ENCODE data around the gene YWHAQ.

The YWHAQ gene

DNA sequence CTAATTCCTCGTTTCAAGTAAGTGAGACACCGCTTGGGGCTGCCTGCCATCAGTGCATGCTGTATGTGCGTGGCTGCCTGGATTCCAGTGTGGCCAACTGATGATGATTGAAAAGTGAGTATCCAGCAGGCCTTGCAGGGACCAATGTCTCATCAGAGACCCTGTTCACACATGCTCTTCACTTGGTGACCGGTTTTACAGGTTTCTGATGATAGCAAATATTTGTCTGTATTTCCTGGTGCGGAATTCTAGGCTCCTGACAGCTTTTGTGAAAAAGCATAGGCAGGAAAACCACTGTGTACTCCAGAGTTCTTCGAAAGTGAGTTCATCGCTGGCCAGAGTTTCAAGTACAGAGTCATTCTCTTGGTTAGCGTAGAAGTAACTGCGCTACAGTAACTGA, 13.8 kb upstream of the YWHAQ start:
- TF ChIP-seq, protein P1, sequence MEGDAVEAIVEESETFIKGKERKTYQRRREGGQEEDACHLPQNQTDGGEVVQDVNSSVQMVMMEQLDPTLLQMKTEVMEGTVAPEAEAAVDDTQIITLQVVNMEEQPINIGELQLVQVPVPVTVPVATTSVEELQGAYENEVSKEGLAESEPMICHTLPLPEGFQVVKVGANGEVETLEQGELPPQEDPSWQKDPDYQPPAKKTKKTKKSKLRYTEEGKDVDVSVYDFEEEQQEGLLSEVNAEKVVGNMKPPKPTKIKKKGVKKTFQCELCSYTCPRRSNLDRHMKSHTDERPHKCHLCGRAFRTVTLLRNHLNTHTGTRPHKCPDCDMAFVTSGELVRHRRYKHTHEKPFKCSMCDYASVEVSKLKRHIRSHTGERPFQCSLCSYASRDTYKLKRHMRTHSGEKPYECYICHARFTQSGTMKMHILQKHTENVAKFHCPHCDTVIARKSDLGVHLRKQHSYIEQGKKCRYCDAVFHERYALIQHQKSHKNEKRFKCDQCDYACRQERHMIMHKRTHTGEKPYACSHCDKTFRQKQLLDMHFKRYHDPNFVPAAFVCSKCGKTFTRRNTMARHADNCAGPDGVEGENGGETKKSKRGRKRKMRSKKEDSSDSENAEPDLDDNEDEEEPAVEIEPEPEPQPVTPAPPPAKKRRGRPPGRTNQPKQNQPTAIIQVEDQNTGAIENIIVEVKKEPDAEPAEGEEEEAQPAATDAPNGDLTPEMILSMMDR (IDR thresholded peaks at IDR 0.05; ENCODE audit: low read depth, low read length) = no peak
- no peak for DNase-seq (ENCODE audit: low read depth in 2 of 2)
- H3K4me3 ChIP-seq (replicated peaks in 1 of 2; ENCODE audit: low read depth in 2 of 2, low read length in 2 of 2) = no peak overlapping the region

DNA sequence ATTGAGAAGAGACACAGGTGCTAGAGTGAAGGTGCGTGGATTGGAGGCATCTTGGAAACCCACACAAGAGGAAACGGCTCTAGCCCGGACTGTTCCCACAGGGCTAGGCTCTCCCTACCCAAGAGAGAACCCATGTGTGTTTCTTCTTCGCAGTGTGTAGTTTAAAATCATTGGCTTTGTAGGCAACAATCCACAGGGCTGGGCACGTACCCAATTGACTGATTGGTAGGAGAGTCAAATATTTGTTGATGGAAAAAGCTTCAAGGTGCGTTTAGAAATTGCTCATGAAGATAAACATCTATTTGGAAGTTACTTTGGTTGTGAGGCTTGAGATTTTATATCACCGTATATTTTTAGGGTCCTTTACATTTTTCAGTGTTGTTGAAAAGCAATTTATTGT, 13.2 kb upstream of the YWHAQ start:
- DNase-seq (ENCODE audit: low read depth in 2 of 2) = no peak
- H3K4me3 ChIP-seq (replicated peaks in 1 of 2; ENCODE audit: low read depth in 2 of 2, low read length in 2 of 2) = no peak overlapping the region
- TF ChIP-seq, protein P1 (IDR thresholded peaks at IDR 0.05; ENCODE audit: low read depth, low read length) = no peak

DNA sequence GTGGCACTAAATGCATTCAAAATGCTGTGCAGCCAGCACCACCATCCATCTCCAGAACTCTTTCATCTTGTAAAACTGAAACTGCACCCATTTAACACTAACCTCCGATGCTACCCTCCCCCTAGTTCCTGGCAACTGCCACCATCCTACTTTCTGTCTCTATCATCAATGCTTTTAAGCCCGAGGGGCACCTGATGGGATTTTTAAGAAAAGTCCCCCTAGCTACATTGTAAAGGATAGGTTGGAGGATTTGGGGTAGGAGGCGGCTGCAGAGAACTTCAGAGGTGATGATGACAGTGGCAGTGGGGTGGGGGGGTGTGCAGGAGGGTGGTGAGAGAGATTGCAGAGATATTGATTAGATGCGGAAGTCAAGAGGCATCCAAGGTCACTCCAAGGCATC, 10.8 kb upstream of the YWHAQ start:
- TF ChIP-seq, protein P1 (IDR thresholded peaks at IDR 0.05; ENCODE audit: low read depth, low read length) = no peak
- H3K4me3 ChIP-seq (replicated peaks in 1 of 2; ENCODE audit: low read depth in 2 of 2, low read length in 2 of 2) = no peak overlapping the region
- no peak for DNase-seq (ENCODE audit: low read depth in 2 of 2)

DNA sequence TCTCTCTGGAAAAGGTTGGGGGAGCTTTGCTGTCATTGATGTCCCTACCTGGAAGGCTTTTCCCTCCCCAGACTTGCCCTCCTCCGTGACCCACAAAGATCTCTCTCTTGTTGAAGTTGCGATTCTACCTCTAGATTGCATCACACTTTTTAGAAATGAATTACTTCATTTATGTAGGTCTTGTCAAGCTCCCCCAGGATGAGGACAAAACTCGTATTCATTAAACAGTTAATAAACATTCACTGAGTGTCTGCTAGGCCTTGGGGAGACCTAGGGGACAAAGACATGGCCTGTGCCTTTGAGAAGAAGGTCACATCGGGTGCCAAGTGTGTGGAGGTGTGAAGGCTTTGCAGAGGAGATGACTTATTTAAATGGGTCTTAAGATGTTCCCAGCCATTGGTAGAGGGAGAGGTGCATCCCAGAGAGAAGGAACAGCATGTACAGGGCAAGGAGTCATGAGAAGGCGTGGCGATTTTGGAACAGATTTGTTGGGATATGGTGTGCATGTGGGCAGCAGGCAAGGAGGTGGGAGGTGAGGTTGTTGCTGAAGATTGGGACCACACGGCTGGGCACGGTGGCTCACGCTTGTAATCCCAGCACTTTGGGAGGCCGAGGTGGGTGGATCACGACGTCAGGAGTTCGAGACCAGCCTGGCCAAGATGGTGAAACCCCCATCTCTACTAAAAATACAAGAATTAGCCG, 9.8 kb upstream of the YWHAQ start:
- no peak for DNase-seq (ENCODE audit: low read depth in 2 of 2)
- no peak overlapping the region for H3K4me3 ChIP-seq (replicated peaks in 1 of 2; ENCODE audit: low read depth in 2 of 2, low read length in 2 of 2)
- TF ChIP-seq, protein P1 (IDR thresholded peaks at IDR 0.05; ENCODE audit: low read depth, low read length) = no peak

DNA sequence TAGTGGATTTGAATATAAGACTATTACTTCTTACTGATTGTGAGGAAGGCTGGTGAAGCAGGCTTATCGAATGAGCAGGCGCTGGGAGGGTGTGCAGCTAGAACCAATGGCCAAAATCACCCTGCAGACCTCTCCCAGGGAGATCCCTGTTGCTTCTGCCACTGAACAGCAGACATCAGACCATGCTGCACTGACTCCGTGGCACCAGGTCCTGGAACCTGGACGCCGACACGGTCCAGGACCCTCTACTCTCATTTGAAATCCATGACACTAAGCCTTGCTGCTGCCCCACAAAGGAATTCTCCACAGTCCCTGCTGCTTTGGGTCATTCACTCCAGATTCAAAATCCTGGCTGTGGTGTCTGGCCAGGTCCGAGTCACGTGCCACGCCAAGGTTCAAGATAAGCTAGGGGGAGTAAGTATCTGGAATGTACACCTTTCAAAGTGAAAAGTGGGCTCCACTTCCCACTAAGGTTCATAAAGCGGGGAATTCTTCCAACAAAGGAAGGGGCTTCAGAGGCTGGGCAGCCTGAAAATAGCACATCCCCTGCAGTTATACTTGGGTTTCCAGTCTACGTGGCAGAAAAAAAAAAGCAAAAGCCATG, 9.0 kb upstream of the YWHAQ start:
- no peak for DNase-seq (ENCODE audit: low read depth in 2 of 2)
- H3K4me3 ChIP-seq (replicated peaks in 1 of 2; ENCODE audit: low read depth in 2 of 2, low read length in 2 of 2) = no peak overlapping the region
- TF ChIP-seq, protein P1 (IDR thresholded peaks at IDR 0.05; ENCODE audit: low read depth, low read length) = no peak

DNA sequence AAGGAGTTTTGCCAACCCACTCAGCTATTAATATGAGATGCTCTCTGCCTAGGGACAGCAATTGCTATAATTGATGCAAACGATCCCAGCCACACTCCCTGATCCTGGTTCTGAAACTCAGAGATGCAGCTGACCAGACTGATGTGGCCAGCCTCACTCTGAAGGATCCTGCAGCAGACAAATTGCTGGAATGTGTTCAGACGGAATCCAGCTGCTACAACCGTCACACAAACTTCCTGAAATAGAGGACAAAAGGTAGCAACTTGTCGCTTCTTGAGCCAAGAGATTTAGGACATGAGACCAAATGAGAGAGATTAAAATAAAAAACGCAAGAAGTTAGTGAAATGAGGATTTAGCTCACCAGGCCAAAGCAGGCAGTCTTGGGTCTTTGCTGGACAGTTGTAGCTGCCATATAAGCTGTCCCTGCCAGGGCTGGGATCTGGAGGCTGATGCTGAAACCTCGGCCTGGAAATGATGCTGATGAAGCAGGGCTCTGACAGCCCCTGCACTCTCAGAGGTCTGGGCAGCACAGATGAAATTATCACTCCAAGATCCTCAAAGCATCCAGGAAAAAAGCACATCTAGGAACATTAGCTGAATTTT, 8.3 kb upstream of the YWHAQ start:
- peak; percentile 41 to 58 for DNase-seq (ENCODE audit: low read depth in 2 of 2)
- TF ChIP-seq, protein P1 (IDR thresholded peaks at IDR 0.05; ENCODE audit: low read depth, low read length) = no peak
- no peak overlapping the region for H3K4me3 ChIP-seq (replicated peaks in 1 of 2; ENCODE audit: low read depth in 2 of 2, low read length in 2 of 2)
